SK-N-MC (cell line): Measurements from ENCODE around the gene RTN4RL2.
A peak's percentile ranks its signal among the peaks of the same experiment; 100 is the strongest.
"Not testable (repeated sequence)": the region's sequence is repeated elsewhere in the genome, so short reads cannot be mapped to it uniquely, and the experiment has no call there.

Experiments used
- DNase-seq: peaks from one replicate; pipeline ENCODE4 v3.0.0-alpha.2; 2011; ENCODE audit warnings: low read depth, low spot score
- H3K27ac ChIP-seq: fragments of 200-600 bp; sonication (generic); 2 replicates; pipeline ENCODE4 v1.5.1; 2016; ENCODE audit warnings: mixed run types
- H3K36me3 ChIP-seq: fragments of 200-600 bp; sonication (generic); 2 replicates; pipeline ENCODE4 v1.6.1; 2017; ENCODE audit warnings: antibody characterized with exemption, low read length, mixed read lengths; ENCODE audit not compliant: insufficient read depth
- H3K4me3 ChIP-seq: fragments of 200-600 bp; sonication (generic); 2 replicates; pipeline ENCODE4 v1.5.1; 2016
- H3K9ac ChIP-seq: fragments of 200-600 bp; sonication (generic); 2 replicates; pipeline ENCODE4 v1.8.0; 2017; ENCODE audit warnings: mixed run types, mixed read lengths; ENCODE audit not compliant: insufficient read length
- H3K9me3 ChIP-seq: fragments of 200-600 bp; sonication (generic); 2 replicates; pipeline ENCODE4 v1.6.1; 2017; ENCODE audit warnings: low read depth, mild to moderate bottlenecking, antibody characterized with exemption, low read length, moderate library complexity, mixed read lengths
- EZH2 ChIP-seq: fragments of 200-600 bp; sonication (generic); IDR thresholded peaks from one replicate; pipeline ENCODE4 v1.6.1; 2017; ENCODE audit warnings: antibody characterized with exemption
- FOXP2 ChIP-seq: optimal IDR thresholded peaks from 2 replicates; pipeline ENCODE3; 2011; ENCODE audit warnings: mild to moderate bottlenecking, moderate library complexity; ENCODE audit not compliant: insufficient read depth; ENCODE audit errors: extremely low read length, control extremely low read depth
- POLR2AphosphoS5 ChIP-seq: IDR thresholded peaks from 2 replicates; pipeline ENCODE4 v1.6.1; 2012; ENCODE audit warnings: mild to moderate bottlenecking, low read depth, low read length, borderline replicate concordance

Gene RTN4RL2

GRCh38 chr11:57439786-57440185 is 20.5 kb upstream of the RTN4RL2 start:
- Histone ChIP-seq H3K9ac (no peak overlapping the region), H3K27ac (no peak overlapping the region), H3K4me3 (no peak overlapping the region), H3K36me3 (no peaks in the 10 kb centered on the region), H3K9me3 (no peaks in the 10 kb centered on the region)
- DNase-seq = no peak
- TF ChIP-seq POLR2AphosphoS5 = no peak
- TF ChIP-seq FOXP2 = no peak
- no peak for TF ChIP-seq EZH2

GRCh38 chr11:57440744-57441414 is 19.4 kb upstream of the RTN4RL2 start:
- TF ChIP-seq POLR2AphosphoS5 = no peak
- no peak for TF ChIP-seq FOXP2
- TF ChIP-seq EZH2 = no peak
- no peak overlapping the region for H3K27ac ChIP-seq
- no peak overlapping the region for H3K4me3 ChIP-seq
- H3K9ac ChIP-seq = no peak overlapping the region
- DNase-seq = no peak
- H3K9me3 ChIP-seq = no peaks in the 10 kb centered on the region
- no peaks in the 10 kb centered on the region for H3K36me3 ChIP-seq

GRCh38 chr11:57444362-57445121 is 15.8 kb upstream of the RTN4RL2 start:
- no peak for DNase-seq
- Histone ChIP-seq H3K27ac (no peak overlapping the region), H3K9ac (no peak overlapping the region), H3K4me3 (no peak overlapping the region), H3K36me3 (no peaks in the 10 kb centered on the region), H3K9me3 (no peaks in the 10 kb centered on the region)
- TF ChIP-seq POLR2AphosphoS5 = no peak
- no peak for TF ChIP-seq EZH2
- TF ChIP-seq FOXP2 = no peak

DNA sequence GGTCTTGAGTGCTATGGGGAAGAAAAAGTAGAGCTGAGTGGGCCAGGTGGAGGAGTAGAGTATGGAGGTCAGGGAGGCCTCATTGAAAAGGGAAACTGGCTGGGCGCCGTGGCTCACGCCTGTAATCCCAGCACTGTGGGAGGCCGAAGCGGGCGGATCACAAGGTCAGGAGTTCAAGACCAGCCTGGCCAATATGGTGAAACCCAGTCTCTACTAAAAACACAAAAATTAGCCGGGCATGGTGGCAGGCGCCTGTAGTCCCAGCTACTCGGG is 15.3 kb upstream of the RTN4RL2 start:
- not testable (repeated sequence) for H3K9ac ChIP-seq, H3K27ac ChIP-seq, H3K9me3 ChIP-seq, DNase-seq, H3K36me3 ChIP-seq, H3K4me3 ChIP-seq

- Histone ChIP-seq H3K4me3 (no peak overlapping the region), H3K9ac (no peak overlapping the region), H3K27ac (no peak overlapping the region), H3K9me3 (no peaks in the 10 kb centered on the region), H3K36me3 (no peaks in the 10 kb centered on the region)
- TF ChIP-seq EZH2 = no peak
- no peak for TF ChIP-seq POLR2AphosphoS5
- TF ChIP-seq FOXP2 = no peak
- no peak for DNase-seq
Measured at GRCh38 chr11:57446055-57446454, 14.3 kb upstream of the RTN4RL2 start.

- no peak for TF ChIP-seq FOXP2
- no peak for TF ChIP-seq POLR2AphosphoS5
- TF ChIP-seq EZH2 = no peak
Measured at GRCh38 chr11:57453543-57454177, 6.7 kb upstream of the RTN4RL2 start.

DNA sequence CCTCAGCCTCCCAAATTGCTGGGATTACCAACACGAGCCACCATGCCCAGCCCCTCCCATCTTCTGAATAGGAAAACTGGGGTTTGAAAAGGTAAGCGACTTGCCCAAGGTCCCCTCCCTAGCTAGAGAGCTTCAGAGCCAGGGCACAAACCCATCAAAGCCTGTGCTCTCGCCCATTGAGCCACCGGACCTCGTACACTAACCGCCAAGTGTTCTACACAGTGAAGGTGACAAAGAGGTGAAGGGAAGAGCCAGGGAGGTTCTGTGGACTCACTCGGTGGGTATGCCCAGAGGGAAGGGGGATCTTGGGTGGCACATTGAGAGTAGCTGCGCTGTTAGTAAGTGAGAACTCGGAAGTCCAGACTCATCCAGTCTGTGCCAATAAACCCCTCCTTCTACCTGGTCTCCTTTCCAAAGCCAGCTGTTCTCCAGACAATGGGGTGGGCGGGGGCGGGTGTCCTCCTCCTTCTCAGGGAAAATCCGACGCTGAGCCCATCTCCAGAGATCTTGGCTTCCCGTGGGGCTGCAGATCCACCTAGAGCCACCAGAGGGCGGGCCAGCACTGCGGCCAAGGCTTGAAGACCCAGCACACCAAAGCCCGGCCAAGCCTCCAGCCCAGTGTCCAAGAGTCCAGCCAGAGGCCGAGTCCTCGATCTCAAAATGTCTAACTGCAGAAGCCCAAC is 3.2 kb upstream of the RTN4RL2 start:
- Histone ChIP-seq H3K4me3 (peak overlapping the region; percentile 87), H3K9me3 (no peaks in the 10 kb centered on the region), H3K36me3 (no peaks in the 10 kb centered on the region), H3K9ac (no peak overlapping the region), H3K27ac (no peak overlapping the region)
- no peak for DNase-seq
- TF ChIP-seq EZH2 (no peak), FOXP2 (no peak), POLR2AphosphoS5 (no peak)

More at GRCh38 chr11:57453543-57454177, 6.7 kb upstream of the RTN4RL2 start:
- no peak for DNase-seq
- H3K9me3 ChIP-seq = no peaks in the 10 kb centered on the region
- no peaks in the 10 kb centered on the region for H3K36me3 ChIP-seq
- no peak overlapping the region for H3K4me3 ChIP-seq
- no peak overlapping the region for H3K27ac ChIP-seq
- H3K9ac ChIP-seq = no peak overlapping the region

DNA sequence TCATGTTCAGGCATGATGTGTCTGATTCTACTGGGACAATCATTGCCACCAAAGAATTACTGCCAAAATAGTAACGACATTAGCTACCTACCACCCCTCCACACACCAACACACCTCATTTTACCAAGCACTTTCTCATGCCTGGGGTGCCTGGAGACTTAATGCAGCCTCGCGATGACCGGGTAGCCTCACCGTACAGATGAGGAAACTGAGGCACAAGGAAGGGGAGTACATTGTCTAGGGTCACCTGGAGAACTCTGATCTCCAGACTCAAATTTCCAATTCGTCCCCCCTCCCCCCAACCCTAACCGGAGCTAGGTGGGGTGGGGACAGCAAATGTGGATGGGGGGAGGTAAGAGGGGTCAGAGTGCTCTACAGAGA is 2.7 kb upstream of the RTN4RL2 start:
- no peak for TF ChIP-seq FOXP2
- TF ChIP-seq POLR2AphosphoS5 = no peak
- no peak overlapping the region for H3K9ac ChIP-seq
- no peak overlapping the region for H3K27ac ChIP-seq
- no peak for DNase-seq
- H3K4me3 ChIP-seq = peak overlapping the region; percentile 87
- H3K36me3 ChIP-seq = no peaks in the 10 kb centered on the region
- H3K9me3 ChIP-seq = no peaks in the 10 kb centered on the region
